Ishikawa (cell line): ENCODE results near the gene TBCD.

Experiments used
- CEBPB ChIP-seq: IDR thresholded peaks from 2 replicates; pipeline ENCODE4 v1.6.1; 2012
- CREB1 ChIP-seq: IDR thresholded peaks from 2 replicates; pipeline ENCODE4 v1.6.1; 2012; ENCODE audit warnings: low read depth
- EGR1 ChIP-seq: IDR thresholded peaks from 2 replicates; pipeline ENCODE4 v1.6.1; 2012
- EP300 ChIP-seq: IDR thresholded peaks from 2 replicates; pipeline ENCODE4 v1.6.1; 2012; ENCODE audit warnings: borderline replicate concordance
- FOXM1 ChIP-seq: IDR thresholded peaks from 2 replicates; pipeline ENCODE4 v1.6.1; 2012; ENCODE audit warnings: low read depth, borderline replicate concordance
- NFIC ChIP-seq: IDR thresholded peaks from 2 replicates; pipeline ENCODE4 v1.6.1; 2012
- RAD21 ChIP-seq: IDR thresholded peaks from 2 replicates; pipeline ENCODE4 v1.6.1; 2012; ENCODE audit warnings: low read depth
- TAF1 ChIP-seq: IDR thresholded peaks from 2 replicates; pipeline ENCODE4 v1.6.1; 2012; ENCODE audit warnings: low read depth, mild to moderate bottlenecking
- TCF12 ChIP-seq: IDR thresholded peaks from 2 replicates; pipeline ENCODE4 v1.6.1; 2012; ENCODE audit warnings: low read depth
- TEAD4 ChIP-seq: IDR thresholded peaks from 2 replicates; pipeline ENCODE4 v1.6.1; 2012
- YY1 ChIP-seq: IDR thresholded peaks from 2 replicates; pipeline ENCODE4 v1.6.1; 2012; ENCODE audit warnings: low read depth
- ZBTB7A ChIP-seq: IDR thresholded peaks from 2 replicates; pipeline ENCODE4 v1.6.1; 2012; ENCODE audit warnings: low read depth
- TF ChIP-seq, protein P1 (sequence below): IDR thresholded peaks from 2 replicates; pipeline ENCODE4 v1.6.1; 2012; ENCODE audit warnings: low read depth, mild to moderate bottlenecking
- TF ChIP-seq, protein P2 (sequence below): IDR thresholded peaks from 2 replicates; pipeline ENCODE4 v1.6.1; 2012
- TF ChIP-seq, protein P3 (sequence below): IDR thresholded peaks from 2 replicates; pipeline ENCODE4 v1.6.1; 2012

The TBCD gene

DNA sequence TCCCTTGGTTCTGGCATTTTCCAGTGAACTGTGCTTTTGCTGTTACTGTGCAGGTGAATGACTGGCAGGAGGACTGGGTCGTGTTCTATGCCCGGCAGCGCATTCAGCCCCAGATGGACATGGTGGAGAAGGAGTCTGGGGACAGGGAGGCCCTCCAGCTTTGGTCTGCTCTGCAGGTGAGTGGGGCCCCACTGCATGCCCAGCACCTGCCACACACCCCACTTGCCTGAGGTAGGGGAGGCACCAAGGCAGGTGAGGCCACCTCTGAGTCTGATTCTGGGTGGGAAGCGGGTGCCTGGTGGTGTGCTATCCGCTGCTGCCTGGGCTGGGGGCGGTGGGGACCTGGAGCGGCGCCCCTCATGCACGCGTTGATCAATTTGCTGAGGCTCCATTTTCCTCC is 25.4 kb upstream of the TBCD start:
- TF ChIP-seq CREB1 (no peak), EP300 (no peak), CEBPB (no peak), RAD21 (no peak), EGR1 (no peak), FOXM1 (no peak), TEAD4 (no peak)

DNA sequence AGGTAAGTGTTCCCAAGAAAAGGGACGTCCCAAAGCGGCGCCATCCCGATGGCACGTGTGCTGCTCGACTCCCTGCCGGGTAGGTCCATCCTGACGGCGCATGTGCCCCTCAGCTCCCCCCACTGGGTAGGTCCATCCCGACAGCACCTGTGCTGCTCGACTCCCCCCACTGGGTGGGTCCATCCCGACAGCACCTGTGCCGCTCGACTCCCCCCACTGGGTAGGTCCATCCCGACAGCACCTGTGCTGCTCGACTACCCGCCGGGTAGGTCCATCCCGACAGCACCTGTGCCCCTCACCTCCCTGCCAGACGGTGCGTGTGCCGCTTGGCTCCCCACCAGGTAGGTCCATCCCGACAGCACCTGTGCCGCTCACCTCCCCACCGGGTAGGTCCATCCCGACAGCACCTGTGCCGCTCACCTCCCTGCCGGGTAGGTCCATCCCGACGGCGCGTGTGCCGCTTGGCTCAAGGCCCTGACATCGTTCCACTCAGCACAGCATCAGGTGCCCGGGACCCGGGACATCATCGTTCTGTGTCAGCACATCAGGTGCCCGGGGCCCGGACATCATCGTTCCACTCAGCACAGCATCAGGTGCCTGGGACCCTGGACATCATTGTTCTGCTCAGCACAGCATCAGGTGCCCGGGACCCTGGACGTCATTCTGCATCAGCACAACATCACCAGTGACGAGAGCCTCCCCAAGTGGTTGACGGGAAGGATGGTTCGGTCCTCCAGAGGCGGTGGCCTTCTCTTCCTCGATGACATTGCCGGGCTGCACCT is 22.2 kb upstream of the TBCD start:
- TF ChIP-seq EP300: no peak
- TF ChIP-seq YY1: no peak
- TF ChIP-seq TEAD4: no peak
- TF ChIP-seq, protein P1, sequence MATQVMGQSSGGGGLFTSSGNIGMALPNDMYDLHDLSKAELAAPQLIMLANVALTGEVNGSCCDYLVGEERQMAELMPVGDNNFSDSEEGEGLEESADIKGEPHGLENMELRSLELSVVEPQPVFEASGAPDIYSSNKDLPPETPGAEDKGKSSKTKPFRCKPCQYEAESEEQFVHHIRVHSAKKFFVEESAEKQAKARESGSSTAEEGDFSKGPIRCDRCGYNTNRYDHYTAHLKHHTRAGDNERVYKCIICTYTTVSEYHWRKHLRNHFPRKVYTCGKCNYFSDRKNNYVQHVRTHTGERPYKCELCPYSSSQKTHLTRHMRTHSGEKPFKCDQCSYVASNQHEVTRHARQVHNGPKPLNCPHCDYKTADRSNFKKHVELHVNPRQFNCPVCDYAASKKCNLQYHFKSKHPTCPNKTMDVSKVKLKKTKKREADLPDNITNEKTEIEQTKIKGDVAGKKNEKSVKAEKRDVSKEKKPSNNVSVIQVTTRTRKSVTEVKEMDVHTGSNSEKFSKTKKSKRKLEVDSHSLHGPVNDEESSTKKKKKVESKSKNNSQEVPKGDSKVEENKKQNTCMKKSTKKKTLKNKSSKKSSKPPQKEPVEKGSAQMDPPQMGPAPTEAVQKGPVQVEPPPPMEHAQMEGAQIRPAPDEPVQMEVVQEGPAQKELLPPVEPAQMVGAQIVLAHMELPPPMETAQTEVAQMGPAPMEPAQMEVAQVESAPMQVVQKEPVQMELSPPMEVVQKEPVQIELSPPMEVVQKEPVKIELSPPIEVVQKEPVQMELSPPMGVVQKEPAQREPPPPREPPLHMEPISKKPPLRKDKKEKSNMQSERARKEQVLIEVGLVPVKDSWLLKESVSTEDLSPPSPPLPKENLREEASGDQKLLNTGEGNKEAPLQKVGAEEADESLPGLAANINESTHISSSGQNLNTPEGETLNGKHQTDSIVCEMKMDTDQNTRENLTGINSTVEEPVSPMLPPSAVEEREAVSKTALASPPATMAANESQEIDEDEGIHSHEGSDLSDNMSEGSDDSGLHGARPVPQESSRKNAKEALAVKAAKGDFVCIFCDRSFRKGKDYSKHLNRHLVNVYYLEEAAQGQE: no peak
- no peak for TF ChIP-seq EGR1
- TF ChIP-seq TCF12: no peak
- TF ChIP-seq ZBTB7A: no peak
- TF ChIP-seq CREB1: no peak
- TF ChIP-seq, protein P2, sequence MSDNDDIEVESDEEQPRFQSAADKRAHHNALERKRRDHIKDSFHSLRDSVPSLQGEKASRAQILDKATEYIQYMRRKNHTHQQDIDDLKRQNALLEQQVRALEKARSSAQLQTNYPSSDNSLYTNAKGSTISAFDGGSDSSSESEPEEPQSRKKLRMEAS: no peak
- TF ChIP-seq, protein P3, sequence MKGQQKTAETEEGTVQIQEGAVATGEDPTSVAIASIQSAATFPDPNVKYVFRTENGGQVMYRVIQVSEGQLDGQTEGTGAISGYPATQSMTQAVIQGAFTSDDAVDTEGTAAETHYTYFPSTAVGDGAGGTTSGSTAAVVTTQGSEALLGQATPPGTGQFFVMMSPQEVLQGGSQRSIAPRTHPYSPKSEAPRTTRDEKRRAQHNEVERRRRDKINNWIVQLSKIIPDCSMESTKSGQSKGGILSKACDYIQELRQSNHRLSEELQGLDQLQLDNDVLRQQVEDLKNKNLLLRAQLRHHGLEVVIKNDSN: no peak
- no peak for TF ChIP-seq CEBPB
- TF ChIP-seq NFIC: no peak
- no peak for TF ChIP-seq RAD21
- TF ChIP-seq FOXM1: no peak
- no peak for TF ChIP-seq TAF1

DNA sequence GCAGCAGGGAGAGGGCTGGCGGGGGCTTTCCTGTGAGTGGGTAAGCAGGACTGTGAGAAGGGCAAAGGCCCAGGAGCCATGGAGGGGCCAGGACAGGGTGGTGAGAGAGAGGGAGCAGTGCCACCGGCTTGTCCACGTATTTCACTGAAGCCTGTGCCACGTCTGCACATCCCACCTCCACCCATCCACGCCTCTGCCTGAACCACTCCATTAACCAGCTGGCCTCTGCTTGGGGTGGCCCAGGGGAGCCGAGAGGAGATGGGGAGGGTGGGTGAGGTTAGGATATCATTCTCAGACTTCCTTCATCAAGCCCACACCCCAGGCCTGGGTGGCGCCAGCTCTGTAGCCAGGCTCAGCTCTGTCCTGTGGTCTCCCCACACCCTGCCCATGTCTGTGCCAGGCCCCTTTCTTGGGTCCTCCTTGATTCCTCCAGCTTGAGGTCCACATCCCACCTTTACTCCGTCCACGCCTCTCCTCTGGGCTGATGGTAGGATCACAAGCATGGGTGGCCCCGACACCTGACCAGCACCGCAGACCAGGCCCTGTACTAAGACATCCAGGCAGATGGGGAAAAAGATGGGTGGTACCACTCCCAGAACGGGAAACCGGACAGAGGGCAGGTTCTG is 19.6 kb upstream of the TBCD start:
- TF ChIP-seq, protein P1: no peak

DNA sequence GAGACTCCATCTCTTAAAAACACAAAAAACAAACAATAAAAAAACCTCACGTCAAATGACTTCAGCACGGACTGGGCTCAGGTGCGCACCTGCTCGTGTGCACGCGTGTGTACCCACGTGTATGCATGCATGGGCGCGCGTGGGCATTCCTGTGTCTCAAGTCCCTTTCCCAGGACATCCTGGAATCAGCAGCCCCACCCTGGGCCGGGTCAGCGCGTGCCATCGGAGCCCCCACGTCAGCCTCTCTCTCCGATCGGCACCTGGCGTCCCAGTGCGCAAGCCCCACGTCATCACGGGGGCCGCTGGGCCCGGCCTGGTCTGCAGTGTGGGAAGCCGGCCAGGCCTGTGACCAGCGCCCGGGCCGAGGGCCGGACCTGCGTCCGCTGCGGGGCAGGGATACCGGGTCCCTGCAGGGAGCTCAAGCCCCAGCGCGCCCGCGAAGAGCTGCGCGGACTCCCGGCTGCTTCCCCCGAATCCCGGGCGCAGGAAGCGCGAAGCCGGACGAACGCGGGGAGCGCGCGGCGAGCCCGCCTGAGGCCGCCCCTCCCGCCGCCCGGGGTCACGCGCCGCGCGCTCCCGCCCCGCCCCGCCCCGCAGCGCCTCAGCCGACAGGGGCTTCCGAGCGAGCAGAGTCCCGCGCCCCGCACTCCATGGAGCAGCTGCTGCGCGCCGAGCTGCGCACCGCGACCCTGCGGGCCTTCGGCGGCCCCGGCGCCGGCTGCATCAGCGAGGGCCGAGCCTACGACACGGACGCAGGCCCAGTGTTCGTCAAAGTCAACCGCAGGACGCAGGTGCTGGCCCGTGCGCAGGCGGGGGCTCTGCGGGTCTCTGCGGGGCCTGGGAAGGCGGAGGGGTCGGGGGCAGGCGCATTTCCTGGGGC is 16.6 kb upstream of the TBCD start, which contains the start of gene FN3K:
Gene FN3K (plus strand): TSS at position 629 of the 880 bp plus-strand sequence. CDS start 22 bp downstream, at position 651.
- TF ChIP-seq FOXM1 (no peak), YY1 (0 out of 2 replicates have a peak, but pooled peaks have one; percentile 3), RAD21 (no peak), TCF12 (no peak), EGR1 (no peak), TAF1 (no peak; the same call in 1 of the 2 replicates), ZBTB7A (peak; percentile 59; the same call in 1 of the 2 replicates), CREB1 (peak; percentile 70; the same call in 1 of the 2 replicates), TEAD4 (no peak), NFIC (0 out of 2 replicates have a peak, but pooled peaks have one; percentile 26), CEBPB (no peak), EP300 (no peak)
- TF ChIP-seq, protein P3: no peak
- TF ChIP-seq, protein P2: peak; percentile 86
- TF ChIP-seq, protein P1: no peak
